ENCODE data around the gene PACSIN3. TPM values are rescaled to one million over a fixed set of nuclear protein-coding genes. Genes with fewer than 3 reads are reported as not detected.

Gene PACSIN3
- total and polyA plus RNA-seq, 2 of the 13 experiments (the other 11 are each of a cell fraction or from before 2014, with no cell fraction given) = 47.9 to 93.3 TPM

DNA sequence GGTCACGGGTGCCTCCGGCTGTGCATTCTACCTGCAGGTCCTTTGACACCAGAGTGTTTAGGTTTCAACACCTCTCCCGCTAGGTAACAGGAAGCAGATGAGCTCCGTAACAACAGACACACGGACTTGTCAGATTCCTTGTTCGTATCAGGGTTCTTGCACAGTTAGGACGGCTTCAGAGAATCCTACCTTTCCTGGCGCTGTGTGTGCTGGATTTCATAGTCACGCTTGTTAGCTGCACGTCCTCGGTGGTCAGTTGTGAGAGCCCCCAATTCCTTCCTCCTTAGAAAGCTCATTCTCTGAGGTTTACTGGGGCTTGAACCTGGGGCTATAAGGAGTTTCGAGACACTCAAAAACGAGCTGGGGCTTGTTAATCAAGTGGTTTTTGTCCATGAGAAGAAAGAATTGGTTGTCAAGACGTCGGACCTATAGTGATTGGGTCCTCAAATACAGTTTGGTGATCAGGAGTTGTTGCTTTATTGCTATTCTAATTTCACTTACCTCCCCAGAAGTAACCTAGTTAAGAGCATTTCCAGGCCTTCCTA, 29.2 kb upstream of the PACSIN3 start (continued):
- TF ChIP-seq, protein P1, sequence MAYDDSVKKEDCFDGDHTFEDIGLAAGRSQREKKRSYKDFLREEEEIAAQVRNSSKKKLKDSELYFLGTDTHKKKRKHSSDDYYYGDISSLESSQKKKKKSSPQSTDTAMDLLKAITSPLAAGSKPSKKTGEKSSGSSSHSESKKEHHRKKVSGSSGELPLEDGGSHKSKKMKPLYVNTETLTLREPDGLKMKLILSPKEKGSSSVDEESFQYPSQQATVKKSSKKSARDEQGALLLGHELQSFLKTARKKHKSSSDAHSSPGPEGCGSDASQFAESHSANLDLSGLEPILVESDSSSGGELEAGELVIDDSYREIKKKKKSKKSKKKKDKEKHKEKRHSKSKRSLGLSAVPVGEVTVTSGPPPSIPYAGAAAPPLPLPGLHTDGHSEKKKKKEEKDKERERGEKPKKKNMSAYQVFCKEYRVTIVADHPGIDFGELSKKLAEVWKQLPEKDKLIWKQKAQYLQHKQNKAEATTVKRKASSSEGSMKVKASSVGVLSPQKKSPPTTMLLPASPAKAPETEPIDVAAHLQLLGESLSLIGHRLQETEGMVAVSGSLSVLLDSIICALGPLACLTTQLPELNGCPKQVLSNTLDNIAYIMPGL (CRISPR knock-in tag; IDR thresholded peaks at IDR 0.05; ENCODE audit: borderline replicate concordance in 1 of 2, low read depth in 1 of 2) = no peak; a peak in 1 of 4 replicates
- TF ChIP-seq KLF16 (CRISPR knock-in tag; IDR thresholded peaks at IDR 0.05) (no peak), ZNF546 (CRISPR knock-in tag; conservative IDR thresholded peaks at IDR 0.05) (no peak), FOSL1 (CRISPR knock-in tag; IDR thresholded peaks at IDR 0.05; ENCODE audit: borderline replicate concordance) (no peak), ZSCAN25 (CRISPR knock-in tag; IDR thresholded peaks at IDR 0.05) (no peak), PAWR (CRISPR knock-in tag; IDR thresholded peaks at IDR 0.05; ENCODE audit: borderline replicate concordance) (no peak), NFYC (CRISPR knock-in tag; IDR thresholded peaks at IDR 0.05) (no peak), MEF2D (CRISPR knock-in tag; IDR thresholded peaks at IDR 0.05) (no peak), ARNT2 (CRISPR knock-in tag; IDR thresholded peaks at IDR 0.05; ENCODE audit: low read depth) (0 out of 2 replicates have a peak, but pooled peaks have one; percentile 16)
- TF ChIP-seq, protein P2, sequence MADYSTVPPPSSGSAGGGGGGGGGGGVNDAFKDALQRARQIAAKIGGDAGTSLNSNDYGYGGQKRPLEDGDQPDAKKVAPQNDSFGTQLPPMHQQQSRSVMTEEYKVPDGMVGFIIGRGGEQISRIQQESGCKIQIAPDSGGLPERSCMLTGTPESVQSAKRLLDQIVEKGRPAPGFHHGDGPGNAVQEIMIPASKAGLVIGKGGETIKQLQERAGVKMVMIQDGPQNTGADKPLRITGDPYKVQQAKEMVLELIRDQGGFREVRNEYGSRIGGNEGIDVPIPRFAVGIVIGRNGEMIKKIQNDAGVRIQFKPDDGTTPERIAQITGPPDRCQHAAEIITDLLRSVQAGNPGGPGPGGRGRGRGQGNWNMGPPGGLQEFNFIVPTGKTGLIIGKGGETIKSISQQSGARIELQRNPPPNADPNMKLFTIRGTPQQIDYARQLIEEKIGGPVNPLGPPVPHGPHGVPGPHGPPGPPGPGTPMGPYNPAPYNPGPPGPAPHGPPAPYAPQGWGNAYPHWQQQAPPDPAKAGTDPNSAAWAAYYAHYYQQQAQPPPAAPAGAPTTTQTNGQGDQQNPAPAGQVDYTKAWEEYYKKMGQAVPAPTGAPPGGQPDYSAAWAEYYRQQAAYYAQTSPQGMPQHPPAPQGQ (CRISPR knock-in tag; IDR thresholded peaks at IDR 0.05; ENCODE audit: borderline replicate concordance) = no peak
- TF ChIP-seq, protein P3, sequence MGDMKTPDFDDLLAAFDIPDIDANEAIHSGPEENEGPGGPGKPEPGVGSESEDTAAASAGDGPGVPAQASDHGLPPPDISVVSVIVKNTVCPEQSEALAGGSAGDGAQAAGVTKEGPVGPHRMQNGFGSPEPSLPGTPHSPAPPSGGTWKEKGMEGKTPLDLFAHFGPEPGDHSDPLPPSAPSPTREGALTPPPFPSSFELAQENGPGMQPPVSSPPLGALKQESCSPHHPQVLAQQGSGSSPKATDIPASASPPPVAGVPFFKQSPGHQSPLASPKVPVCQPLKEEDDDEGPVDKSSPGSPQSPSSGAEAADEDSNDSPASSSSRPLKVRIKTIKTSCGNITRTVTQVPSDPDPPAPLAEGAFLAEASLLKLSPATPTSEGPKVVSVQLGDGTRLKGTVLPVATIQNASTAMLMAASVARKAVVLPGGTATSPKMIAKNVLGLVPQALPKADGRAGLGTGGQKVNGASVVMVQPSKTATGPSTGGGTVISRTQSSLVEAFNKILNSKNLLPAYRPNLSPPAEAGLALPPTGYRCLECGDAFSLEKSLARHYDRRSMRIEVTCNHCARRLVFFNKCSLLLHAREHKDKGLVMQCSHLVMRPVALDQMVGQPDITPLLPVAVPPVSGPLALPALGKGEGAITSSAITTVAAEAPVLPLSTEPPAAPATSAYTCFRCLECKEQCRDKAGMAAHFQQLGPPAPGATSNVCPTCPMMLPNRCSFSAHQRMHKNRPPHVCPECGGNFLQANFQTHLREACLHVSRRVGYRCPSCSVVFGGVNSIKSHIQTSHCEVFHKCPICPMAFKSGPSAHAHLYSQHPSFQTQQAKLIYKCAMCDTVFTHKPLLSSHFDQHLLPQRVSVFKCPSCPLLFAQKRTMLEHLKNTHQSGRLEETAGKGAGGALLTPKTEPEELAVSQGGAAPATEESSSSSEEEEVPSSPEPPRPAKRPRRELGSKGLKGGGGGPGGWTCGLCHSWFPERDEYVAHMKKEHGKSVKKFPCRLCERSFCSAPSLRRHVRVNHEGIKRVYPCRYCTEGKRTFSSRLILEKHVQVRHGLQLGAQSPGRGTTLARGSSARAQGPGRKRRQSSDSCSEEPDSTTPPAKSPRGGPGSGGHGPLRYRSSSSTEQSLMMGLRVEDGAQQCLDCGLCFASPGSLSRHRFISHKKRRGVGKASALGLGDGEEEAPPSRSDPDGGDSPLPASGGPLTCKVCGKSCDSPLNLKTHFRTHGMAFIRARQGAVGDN (CRISPR knock-in tag; IDR thresholded peaks at IDR 0.05) = peak; percentile 34; the same call in 1 of the 2 replicates
- TF ChIP-seq, protein P4, sequence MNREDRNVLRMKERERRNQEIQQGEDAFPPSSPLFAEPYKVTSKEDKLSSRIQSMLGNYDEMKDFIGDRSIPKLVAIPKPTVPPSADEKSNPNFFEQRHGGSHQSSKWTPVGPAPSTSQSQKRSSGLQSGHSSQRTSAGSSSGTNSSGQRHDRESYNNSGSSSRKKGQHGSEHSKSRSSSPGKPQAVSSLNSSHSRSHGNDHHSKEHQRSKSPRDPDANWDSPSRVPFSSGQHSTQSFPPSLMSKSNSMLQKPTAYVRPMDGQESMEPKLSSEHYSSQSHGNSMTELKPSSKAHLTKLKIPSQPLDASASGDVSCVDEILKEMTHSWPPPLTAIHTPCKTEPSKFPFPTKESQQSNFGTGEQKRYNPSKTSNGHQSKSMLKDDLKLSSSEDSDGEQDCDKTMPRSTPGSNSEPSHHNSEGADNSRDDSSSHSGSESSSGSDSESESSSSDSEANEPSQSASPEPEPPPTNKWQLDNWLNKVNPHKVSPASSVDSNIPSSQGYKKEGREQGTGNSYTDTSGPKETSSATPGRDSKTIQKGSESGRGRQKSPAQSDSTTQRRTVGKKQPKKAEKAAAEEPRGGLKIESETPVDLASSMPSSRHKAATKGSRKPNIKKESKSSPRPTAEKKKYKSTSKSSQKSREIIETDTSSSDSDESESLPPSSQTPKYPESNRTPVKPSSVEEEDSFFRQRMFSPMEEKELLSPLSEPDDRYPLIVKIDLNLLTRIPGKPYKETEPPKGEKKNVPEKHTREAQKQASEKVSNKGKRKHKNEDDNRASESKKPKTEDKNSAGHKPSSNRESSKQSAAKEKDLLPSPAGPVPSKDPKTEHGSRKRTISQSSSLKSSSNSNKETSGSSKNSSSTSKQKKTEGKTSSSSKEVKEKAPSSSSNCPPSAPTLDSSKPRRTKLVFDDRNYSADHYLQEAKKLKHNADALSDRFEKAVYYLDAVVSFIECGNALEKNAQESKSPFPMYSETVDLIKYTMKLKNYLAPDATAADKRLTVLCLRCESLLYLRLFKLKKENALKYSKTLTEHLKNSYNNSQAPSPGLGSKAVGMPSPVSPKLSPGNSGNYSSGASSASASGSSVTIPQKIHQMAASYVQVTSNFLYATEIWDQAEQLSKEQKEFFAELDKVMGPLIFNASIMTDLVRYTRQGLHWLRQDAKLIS (CRISPR knock-in tag; IDR thresholded peaks at IDR 0.05) = no peak; the same call in 1 of the 2 replicates
